HG03025 (cell line): Measurements from ENCODE around the gene ALG6.

ENCODE experiments used
- ATAC-seq: cut with Tn5 transposase; IDR thresholded peaks from one replicate; pipeline ENCODE4 v1.9.1; 2021; ENCODE audit warnings: mild to moderate bottlenecking, moderate library complexity; ENCODE audit not compliant: unreplicated experiment, low FRiP score

Gene ALG6

DNA sequence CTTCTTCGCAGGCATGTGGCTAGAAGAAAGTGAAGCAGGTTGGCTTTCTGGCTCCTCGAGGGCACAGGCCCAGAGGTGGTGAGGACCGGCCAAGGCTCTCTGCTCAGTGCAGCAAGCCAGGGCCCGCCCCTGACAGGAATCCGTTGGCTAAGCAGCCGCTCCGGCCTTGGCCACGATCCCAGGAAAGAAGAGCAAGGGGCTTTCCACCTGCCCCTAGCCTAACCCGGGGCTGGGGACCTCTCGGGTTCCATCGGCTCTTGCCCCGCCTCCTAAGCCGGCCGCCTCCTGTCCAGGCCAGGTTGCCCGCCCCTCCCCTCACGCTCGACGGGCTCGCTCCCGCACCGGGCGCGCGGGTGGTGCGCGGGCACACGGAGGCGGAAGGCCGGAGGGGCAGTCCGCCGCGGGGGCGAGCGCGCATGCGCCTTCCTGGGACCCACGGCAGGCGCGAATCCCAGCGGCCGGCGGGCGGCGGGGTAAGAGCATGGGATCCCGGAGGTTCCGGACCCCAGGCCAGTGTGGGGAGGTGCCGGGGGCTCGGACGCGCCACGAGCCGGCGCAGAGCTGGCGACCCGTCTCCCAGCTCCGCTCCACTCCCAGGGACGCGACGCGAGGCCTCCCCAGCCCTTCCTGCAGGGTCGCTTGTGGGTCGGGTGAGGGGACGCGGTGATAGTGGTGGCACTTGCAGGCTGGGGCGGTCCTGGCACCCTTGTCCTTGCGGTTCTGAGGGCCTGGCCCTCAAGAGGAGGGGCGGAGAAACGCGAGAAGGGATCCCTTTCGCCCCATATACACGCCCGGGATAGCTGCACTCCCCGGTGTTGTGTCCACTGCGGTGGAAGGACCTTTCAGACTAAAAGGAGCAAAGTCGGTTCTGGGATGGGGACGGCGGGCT is at the start of gene ALG6:
Gene ALG6 (plus strand): TSS at position 413 of the 889 bp plus-strand sequence. CDS start 3,351 bp downstream, outside the sequence.
- ATAC-seq: peak; percentile 90

DNA sequence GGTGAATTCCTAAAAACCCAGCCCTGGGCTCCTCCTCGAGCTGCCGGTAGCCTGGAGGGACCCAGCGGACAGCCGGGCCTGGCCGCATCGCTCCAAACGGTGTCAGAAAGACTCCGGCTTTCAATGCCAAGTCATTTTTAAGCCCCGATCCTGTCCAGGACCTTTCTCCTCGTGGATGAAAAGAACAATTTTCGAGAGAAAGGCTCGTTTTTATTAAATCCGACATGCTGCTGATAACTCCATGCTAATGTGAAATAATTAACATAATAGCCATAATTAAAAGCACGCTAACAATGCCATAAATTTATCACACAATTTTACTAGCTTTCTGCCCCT is 49.6 kb upstream of the ALG6 start:
- ATAC-seq: no peak

DNA sequence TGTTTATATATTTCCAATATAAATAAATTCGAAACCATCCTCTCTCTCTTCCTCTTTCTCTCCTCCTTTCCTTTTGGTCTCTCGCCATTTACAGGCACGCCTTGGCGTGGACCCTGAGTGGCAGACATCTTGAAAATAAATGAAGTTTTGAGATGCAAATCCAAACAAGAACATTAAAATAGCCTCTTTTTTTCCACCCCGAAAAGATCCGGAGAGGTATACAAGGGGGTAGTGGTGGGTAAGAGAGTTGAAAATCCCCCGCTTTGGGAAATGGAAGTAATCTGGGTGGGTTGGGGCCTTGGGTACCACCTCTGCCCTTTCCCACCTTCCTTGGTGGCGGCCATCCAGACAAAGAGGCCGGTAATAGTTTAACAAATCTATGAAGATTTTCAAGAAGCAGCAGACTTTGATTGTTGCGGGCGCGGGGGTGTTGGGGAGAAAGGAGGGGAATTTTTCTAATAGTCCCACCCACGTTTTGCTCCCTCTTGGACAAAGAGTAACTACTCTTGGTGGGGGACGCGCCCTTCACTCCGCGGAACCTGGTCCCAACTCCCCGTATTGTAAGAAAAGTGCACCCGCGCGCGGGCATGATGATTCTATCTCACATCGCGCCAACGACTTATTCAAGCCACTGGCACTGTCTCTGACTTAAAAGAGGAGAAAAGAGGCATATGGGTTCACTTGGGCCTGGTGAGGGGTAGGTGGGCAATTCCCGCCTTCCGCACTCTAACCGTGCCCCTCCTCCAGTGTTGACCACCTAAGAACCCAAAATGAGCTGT is 49.0 kb upstream of the ALG6 start:
- ATAC-seq: no peak

DNA sequence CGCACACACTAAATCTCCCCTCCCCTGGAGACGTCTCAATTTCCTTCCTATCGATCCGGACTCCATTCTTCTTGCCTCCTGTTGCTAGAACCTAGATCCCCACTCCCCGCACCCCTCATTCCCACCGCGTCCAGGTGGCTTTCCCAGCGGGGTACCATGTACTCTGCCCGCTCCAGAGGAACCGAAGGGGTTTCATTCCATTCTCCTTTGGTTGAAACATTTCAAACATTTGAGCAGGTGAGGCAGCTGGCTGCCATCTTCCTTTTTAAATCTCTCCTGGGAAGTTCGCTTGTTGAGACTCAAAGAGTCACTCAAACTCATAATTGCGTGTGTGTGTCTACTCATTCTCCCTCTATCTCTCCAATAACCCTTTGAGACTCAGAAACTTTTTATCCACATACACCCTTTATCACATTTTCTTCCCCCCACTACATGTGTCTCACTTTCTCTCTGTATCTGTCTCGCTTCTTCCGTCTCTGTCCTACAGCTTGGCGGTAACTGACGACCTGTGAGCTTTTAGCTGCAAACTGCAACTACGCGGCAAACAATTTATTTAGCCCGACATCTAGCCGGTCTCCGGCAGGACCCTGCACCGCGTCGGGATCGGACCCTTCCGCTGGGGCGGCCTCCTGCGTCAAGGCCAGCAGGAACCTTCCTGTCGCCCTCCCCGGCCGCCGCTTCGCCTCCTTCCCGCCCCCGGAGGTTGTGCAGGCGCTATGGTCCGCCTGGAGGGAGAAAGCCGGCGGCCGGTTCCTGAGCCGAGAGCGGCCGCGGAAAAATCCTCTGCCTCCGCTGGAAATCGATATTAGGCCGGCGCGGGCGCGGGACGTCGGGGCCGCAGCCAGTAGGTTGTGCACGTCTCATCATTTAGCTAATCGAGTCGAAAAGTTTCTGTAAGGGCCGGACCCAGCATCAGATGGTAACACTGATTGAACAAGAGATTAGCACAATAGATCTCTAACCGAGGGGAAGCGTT is 48.1 kb upstream of the ALG6 start:
- no peak for ATAC-seq

DNA sequence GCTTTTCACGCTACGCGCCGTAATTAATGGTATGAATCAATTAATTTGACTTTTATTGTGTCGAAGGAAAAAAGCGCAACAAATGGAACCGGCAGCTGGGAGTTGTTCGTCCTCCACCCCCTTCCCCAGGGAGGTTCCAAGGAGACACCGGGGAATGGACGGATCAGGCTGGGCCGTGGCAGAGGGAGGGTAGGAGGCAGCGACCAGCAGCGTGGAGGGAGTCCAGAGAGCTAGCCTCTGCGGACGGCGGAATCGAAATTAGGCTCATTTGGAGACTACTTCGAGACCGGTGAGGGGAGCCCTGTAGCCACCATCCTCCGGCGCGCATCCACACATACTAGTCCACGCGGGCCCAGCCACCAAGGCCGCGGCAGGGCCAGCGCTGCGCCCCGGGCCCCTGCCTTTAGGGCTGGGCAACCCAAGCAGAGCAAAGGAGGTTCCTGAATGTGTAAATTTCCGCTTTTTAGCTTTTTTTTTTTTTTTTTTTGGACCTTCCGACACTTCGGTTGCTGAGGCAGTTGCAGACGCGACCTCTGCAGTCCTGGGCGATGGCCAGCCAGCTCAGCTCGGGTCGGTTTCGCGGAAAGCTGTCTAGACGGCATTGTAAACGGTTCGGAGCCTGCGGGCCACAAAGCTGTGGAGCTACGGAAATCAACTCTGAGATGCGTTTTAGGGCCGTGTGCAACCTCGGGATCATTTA is 47.3 kb upstream of the ALG6 start:
- ATAC-seq: no peak

DNA sequence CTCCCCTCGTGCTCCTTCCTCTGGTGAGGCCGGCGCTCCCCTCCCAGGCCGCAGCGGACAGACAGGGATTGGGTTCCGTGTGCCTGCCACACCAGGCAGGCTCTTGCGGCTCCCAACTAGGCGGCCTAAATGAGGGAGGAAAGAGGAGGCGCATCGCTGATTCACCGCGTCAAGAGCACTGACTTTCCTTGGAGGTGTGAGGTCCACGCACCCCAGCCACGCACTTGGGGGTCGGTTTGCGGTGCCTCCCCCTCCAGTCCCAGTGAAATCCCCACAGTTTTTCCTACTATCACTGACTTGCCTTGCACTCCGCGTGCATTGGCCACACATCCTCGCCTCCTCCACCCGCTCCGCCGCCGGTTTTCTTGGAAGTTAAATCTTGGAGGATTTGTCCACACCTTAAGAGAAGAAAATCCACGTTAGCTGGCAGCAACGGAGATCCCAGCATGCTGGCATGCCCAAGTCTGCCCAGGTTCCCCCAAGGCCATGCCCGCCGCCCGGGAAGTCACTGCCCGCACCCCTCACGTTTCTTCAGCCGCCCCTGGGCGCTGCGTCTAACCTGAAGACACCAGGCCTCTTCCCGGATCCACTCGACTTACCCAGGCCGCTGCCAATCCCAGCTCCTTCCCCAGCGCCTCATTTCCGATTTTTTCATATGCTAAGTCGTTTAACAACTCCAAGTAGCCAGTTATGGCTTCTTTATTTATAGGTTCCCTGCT is 46.2 kb upstream of the ALG6 start:
- ATAC-seq: no peak

DNA sequence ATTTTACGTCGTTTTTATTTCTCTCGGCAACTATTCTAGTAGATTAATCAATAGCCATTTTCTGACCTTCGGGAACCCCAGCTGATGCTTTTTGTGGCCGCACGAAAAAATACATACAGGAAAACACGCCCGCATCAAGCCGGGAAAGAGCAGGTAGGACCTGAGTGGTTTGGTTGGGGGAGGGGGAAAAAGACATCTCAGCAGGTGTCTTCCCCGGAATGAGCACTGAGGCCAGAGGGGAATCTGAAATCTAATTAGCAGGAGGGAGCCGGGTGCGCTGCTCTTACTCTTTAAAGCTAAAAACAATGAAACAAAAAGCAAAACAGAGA is 45.7 kb upstream of the ALG6 start:
- ATAC-seq: no peak

DNA sequence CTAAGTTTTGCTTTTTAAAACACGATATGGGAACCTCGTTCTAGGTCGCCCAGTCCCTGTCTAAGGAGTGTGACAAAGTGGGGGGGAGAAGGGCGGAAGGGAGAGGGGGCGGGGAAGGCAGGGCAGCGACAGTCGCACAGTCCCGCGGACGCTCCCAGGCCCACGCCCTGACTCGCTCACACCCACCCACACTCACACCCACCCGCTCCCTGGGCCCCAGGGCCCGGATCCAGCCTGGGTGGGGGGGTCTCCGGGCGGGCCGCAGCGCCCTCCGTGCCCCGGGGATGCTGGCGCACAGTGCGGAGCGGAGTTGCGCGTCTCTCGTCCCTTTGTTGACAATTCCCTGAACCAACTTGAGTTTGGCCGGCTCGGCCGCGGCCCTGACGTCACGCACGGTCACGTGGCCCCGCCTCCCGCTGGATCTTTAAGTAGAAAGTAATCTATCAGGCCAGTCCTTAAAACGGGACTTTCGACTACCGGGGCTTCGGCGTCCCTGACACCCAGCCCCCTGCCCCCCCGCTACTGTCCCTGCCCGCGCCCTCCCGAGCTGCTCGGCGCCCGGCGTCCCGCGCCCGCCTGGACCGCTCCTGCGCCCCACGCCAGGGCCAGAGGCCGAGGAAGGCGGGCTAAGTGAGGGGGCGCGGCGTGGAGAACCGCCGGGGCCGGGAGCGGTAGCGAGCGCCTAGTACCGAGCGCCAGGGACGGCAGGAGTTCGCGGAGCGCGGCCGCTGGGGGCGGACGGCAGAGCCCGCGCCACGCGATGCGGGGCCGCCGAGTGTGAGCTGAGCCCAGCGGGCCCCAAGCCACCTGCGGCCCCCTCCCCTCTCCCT is 45.1 kb upstream of the ALG6 start, which contains the start of gene FOXD3:
Gene FOXD3 (plus strand): TSS at position 454 of the 830 bp plus-strand sequence. CDS start 492 bp downstream, outside the sequence.
- peak; percentile 42 for ATAC-seq

DNA sequence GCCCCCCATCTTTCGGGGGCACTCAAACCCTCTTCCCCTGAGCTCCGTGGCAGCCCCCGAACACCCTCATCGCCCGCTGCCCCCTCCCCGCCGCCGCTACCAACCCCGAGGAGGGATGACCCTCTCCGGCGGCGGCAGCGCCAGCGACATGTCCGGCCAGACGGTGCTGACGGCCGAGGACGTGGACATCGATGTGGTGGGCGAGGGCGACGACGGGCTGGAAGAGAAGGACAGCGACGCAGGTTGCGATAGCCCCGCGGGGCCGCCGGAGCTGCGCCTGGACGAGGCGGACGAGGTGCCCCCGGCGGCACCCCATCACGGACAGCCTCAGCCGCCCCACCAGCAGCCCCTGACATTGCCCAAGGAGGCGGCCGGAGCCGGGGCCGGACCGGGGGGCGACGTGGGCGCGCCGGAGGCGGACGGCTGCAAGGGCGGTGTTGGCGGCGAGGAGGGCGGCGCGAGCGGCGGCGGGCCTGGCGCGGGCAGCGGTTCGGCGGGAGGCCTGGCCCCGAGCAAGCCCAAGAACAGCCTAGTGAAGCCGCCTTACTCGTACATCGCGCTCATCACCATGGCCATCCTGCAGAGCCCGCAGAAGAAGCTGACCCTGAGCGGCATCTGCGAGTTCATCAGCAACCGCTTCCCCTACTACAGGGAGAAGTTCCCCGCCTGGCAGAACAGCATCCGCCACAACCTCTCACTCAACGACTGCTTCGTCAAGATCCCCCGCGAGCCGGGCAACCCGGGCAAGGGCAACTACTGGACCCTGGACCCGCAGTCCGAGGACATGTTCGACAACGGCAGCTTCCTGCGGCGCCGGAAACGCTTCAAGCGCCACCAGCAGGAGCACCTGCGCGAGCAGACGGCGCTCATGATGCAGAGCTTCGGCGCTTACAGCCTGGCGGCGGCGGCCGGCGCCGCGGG is 44.2 kb upstream of the ALG6 start:
- ATAC-seq: no peak

DNA sequence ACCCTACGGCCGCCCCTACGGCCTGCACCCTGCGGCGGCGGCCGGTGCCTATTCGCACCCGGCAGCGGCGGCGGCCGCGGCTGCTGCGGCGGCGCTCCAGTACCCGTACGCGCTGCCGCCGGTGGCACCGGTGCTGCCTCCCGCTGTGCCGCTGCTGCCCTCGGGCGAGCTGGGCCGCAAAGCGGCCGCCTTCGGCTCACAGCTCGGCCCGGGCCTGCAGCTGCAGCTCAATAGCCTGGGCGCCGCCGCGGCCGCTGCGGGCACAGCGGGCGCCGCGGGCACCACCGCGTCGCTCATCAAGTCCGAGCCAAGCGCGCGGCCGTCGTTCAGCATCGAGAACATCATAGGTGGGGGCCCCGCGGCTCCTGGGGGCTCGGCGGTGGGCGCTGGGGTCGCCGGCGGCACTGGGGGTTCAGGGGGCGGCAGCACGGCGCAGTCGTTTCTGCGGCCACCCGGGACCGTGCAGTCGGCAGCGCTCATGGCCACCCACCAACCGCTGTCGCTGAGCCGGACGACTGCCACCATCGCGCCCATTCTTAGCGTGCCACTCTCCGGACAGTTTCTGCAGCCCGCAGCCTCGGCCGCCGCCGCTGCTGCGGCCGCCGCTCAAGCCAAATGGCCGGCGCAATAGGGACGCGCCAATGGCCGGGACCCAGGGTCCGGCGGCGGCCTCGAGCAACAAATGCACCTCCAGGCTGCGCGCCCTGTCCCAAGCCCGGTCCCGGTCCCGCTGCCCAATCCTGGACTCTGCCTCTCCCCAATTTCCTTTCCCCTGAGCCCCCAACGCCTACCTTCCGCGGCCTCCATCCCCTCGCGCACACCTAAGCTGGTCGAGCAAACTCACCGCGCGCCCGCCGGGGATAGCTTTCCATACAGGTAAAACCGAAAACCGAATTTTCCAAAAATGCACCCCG is 43.3 kb upstream of the ALG6 start:
- ATAC-seq: no peak

DNA sequence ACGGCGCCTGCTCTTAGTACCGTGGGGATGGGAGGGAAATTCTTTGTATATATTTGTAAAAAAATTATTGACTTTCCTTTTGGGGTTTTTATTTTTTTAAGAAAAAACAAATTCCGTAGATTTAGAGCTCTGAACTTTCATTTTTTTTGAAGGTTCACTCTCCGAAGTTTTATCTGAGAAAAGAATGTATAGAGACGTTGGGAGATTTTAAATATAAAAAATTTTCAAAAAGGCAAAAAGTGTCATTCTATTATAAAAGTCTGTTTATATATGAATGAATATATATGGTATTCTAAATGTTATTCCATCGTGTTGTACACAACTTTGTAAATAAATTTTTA is 42.7 kb upstream of the ALG6 start:
- ATAC-seq: no peak

DNA sequence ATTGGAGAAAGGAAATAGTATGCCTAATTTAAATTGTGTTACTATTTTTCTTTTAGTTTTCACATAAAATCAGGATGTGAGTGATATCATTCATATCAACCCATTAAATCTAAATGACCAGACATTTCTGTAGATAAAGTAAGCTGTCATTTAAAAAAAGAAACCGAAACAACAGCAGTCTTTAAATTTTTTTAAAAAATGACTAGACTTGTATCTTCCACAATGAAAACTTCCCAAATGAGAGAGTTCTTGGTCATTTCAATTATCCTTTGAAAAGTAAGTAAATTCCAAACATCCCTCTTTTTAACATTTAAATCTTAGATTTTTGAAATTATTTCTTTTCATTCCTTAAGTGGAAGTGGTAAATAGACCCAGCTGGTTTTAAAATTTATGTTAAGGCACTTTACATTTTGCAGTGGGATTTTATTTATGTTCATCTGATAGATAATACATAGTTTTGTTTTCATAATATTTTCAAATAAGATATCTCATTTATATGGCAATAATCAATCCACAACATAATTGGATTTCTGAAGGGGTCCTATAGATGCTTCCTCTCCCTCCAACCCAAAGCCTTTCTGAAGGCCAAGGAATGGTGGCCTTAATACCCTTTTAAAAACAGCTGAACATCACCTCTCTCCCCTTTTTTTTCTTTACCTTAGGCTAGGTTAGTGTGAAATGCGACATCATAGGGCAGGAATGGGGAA is 42.0 kb upstream of the ALG6 start:
- no peak for ATAC-seq

DNA sequence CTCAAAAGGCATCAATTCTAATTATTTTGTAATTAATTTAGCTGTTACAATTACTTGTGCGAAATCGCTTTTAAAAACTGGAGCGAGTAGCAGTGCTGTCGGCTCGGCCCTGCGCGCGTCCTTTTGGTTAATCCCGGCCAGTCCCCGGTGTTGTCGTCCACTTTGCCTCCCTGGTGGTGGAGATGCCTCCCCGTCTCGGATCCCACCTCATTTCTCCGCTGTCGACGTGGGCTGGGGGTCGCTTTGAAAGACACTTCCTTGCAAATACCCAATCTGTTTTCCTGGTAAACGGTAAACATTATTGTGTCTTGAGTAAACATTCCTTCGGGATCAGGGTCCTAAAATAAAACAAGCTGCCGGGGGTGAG is 41.3 kb upstream of the ALG6 start:
- no peak for ATAC-seq

DNA sequence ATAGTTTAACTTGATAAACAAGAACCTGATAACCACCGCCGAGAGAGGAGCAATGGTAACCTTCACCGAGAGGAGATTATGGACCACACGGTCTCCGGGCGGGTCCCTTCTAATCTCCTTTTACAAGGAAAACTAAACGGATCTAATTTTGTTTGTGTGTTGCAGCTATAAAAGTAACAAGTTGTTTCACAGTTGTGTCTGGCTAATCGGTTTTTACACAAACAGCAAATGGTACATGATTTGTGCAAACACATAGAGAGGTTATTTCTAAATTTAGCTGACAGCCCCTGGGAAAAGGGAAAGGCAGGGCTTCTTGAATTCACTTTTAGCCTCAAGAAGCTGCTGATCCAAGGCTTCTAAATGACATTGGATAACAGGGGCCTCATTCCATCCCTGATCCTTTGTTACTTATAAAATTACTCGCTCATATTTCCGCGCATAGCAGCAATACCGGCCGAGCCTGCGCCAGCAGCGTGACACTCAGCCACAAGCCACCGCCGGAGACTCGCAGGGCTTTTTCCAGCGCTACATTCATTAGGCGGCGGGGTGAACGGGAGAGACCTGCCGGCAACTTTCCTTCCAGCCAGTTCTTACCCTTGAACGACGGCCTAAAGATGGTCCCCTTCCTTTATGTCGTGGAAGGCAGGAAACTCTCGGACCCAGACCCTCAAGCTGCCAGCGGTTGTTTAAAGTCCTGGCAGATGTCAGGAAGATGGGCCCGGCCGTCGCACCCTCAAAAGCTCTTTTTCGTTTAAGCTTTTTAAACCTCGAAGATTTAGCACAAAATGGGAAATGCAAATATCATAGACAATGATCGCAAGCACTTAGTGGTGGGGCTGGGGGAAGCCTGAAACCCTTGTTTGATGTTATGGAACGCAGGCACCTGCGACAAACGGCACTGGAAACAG is 40.7 kb upstream of the ALG6 start:
- no peak for ATAC-seq

DNA sequence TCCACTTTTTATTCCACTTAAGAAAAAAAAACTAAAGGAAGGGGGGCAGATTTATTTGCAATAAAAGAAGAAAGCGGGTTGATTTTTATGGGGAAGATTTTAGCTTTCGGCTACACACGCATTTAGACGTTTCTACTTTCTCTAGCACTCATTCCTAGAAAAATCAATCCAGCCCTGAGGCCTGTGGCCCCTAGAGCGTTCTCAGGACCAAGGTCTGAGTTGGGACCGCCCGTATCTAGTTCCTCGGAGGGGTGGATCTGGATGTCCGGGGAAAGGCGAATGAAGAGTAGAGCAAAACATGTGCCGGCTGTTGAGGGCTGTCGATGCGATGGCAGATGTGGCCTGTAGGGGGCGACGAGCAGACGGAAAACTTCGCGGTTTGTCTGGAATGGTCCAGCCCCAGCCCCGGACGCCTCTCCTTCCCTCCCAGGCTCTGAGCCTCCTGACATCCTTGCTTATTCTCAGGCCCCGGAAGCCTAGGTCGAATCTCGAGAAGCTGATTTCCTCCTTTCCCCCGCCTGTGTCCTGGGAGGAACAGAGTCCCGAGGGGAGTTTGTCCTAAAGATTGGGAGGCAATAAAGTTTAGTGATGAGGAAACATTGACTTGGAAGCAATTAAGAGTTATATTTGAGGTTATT is 39.9 kb upstream of the ALG6 start:
- no peak for ATAC-seq
